ENCODE results near the gene DMGDH.

Gene DMGDH

DNA sequence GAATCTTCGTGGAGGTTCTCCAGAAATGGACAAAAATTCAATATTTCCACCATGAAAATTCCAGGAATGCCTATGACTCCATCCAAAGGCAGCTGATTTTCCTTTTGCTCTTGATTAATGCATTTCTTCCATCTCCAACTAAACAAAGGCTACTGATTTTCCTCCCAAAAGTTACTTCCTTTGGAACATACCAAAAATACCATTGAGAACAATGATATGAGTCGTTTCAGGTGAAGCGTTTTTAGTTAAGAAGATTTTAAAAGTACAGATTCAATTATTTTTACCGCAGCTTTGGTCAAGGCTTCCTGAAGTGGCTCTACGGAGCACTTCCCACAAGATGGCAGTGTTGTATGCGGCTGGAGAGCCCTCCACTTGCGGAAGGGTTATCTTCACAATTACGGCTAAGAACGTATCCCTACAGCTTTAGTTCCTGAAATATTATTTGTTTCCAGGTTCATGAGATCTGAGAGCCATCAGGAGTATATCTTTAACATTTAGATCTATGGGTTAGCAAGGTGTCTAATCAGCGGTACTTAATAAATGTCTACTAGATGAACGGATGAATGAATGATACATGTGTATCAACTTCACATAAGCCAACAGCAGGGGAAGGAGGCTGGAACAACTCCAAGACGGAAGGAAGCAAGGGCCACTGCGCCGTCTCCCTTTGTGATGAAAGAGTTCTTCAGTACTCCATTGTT, 48.5 kb downstream of the DMGDH start:
- DNase-seq (ENCODE audit: low read depth, low spot score), result no peak
- no peak overlapping the region for H3K27ac ChIP-seq

GRCh38 chr5:79014631-79015030, 54.8 kb downstream of the DMGDH start:
- H3K27ac ChIP-seq, result no peak overlapping the region
- no peak for DNase-seq (ENCODE audit: low read depth, low spot score)

- H3K27ac ChIP-seq, result no peak overlapping the region
- DNase-seq (ENCODE audit: low read depth, low spot score), result no peak
Measured at GRCh38 chr5:79011869-79012268, 57.6 kb downstream of the DMGDH start.

- no peak for DNase-seq (ENCODE audit: low read depth, low spot score)
- no peak overlapping the region for H3K27ac ChIP-seq
Measured at GRCh38 chr5:79011219-79011836, 58.1 kb downstream of the DMGDH start.

- no peak for DNase-seq (ENCODE audit: low read depth, low spot score)
- no peak overlapping the region for H3K27ac ChIP-seq
Measured at GRCh38 chr5:79008362-79008761, 61.1 kb downstream of the DMGDH start.

DNA sequence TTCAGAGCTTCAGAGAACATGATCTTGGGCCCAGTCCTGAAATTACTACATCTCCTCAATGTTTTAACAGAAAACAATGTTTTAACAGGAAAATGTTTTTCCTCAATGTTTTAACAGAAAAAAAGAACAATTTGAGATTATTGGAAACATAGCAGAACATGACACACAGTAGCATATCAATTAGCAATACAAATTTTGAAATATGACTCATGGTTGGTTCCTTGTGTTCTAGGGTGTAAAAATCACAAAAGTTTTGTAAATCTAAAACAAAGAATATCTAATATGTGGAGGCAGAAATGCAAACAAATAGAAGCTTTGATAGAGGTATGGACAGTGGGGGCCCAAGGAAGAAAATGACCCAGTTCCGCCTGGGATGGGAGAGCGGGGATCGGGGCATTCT, 61.6 kb downstream of the DMGDH start:
- H3K27ac ChIP-seq, result no peak overlapping the region
- no peak for DNase-seq (ENCODE audit: low read depth, low spot score)

GRCh38 chr5:79005936-79006631, 63.4 kb downstream of the DMGDH start:
- DNase-seq (ENCODE audit: low read depth, low spot score), result no peak

GRCh38 chr5:79005151-79005550, 64.3 kb downstream of the DMGDH start:
- H3K27ac ChIP-seq, result no peak overlapping the region
- no peak for DNase-seq (ENCODE audit: low read depth, low spot score)

More at GRCh38 chr5:79005936-79006631, 63.4 kb downstream of the DMGDH start:
- H3K27ac ChIP-seq, result no peak overlapping the region

- no peak overlapping the region for H3K27ac ChIP-seq
- no peak for DNase-seq (ENCODE audit: low read depth, low spot score)
Measured at GRCh38 chr5:79002374-79002773, 67.1 kb downstream of the DMGDH start.

GRCh38 chr5:79001471-79001870, 68.0 kb downstream of the DMGDH start:
- no peak for DNase-seq (ENCODE audit: low read depth, low spot score)
- no peak overlapping the region for H3K27ac ChIP-seq

DNA sequence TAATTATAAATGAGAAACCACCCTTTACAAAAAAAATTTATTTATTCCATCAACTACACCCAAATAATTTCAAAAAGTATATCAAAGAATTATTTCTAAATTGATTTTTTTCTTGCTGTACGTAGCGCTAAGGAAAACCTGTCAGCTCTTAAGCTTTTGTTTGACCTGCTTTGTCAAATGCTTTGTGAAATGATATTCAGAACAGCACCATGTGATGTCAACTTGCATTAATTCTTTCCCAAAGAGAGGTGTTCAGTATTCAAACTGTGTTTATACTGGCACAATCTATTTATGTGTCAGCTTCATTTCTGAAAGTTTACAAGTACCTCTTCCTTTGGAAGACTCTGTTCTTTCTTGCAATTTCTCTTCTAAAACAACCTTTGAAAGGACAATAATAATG, 72.4 kb downstream of the DMGDH start:
- no peak overlapping the region for H3K27ac ChIP-seq
- DNase-seq (ENCODE audit: low read depth, low spot score), result no peak

DNA sequence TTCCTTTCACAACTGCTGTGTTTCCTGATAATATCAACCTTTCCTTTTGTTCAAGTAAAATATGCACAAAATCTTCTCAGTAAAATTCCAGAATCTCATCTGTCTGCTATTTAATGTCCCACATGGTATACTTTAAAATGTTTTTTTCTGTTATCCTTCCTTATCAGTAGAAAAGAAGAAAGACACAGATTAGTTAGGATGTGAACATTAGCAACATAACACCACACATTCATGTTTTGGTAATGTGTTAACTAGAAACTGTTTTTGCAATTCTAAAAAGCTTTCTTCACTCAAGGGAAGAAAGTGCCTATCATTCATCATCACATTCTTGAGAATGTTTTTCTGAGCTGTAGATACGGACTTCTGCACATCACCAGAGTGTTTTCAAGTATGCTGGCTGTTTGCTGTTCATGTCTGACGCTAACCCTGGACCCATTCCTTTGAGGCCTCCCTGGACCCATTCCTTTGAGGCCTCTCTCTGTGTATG, 73.9 kb downstream of the DMGDH start:
- DNase-seq (ENCODE audit: low read depth, low spot score), result no peak
- no peak overlapping the region for H3K27ac ChIP-seq

- H3K27ac ChIP-seq, result no peak overlapping the region
- no peak for DNase-seq (ENCODE audit: low read depth, low spot score)
Measured at GRCh38 chr5:78993165-78993564, 76.3 kb downstream of the DMGDH start.

GRCh38 chr5:78992146-78992545, 77.3 kb downstream of the DMGDH start:
- no peak overlapping the region for H3K27ac ChIP-seq
- no peak for DNase-seq (ENCODE audit: low read depth, low spot score)

- no peak for DNase-seq (ENCODE audit: low read depth, low spot score)
- H3K27ac ChIP-seq, result no peak overlapping the region
Measured at GRCh38 chr5:78989080-78989479, 80.4 kb downstream of the DMGDH start.

GRCh38 chr5:78985725-78986223, 83.7 kb downstream of the DMGDH start:
- DNase-seq (ENCODE audit: low read depth, low spot score), result no peak
- peak overlapping the region; percentile 76 for H3K27ac ChIP-seq

DNA sequence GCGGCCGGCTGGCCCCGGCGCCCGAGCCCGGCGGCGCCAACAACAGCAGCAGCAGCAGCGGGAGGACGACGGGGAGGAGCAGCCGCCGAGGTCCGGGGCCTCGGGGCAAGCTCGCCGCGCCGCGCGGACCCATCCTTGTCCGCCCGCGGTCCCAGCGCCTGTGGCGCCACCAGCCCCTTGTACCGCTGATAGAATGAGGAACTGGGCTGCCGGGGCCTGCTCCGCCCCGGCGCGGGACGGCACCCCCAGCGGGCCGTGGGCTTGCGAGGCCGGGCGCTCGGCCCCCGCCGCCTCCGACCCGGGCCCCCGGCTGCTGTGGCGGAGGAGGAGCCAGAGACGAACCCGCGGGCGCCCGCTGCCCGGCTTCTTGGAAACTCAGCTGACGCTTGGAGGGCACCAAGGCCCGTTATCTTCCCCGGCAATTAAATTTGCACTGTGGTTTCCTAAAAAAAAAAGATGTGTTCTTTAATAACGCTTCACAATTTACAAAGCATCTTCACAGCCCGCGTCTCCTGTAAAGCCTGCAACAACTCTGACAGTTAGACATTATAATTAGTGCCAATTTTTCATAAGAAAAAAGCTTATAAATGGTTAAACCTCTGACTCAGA, 84.3 kb downstream of the DMGDH start, which contains the start of gene ARSB:
Gene ARSB, minus strand, starts transcription at position 195 of the 609 bp plus-strand sequence. Its CDS starts 62 bp downstream, at position 133.
- DNase-seq (ENCODE audit: low read depth, low spot score), result no peak
- H3K27ac ChIP-seq, result peak within 1 kb of the TSS; percentile 76

DNA sequence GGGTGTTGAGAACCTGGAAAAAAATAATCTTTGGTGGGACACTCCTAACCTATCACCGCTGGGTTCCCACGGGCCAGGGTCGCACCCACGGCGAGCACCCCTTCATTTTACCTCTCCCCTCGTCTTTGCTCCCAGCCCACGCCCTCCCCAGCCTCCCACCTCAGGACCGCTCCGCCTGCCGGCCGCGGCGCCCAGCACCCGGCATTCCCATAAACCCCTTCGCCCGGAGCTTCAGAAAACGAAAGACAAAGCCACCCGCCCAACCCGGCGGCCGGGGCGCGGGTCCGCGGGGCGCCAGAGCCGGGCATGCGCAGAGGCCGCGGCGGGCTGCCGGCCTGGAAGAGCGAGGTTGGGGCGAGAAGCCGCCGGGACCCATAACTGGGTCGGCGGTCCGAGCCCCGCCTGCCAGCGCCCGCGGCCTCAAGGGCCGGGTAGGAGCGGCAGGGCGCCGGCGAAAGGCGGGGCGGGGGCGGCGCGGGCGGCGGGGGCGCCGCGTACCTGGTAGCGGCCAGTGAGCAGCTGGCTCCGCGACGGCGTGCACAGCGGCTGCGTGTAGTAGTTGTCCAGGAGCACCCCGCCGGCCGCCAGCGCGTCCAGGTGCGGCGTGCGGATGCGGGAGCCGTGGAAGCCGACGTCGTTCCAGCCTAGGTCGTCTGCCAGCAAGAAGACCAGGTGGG, 84.9 kb downstream of the DMGDH start:
- DNase-seq (ENCODE audit: low read depth, low spot score), result no peak
- peak overlapping the region; percentile 76 for H3K27ac ChIP-seq

GRCh38 chr5:78983601-78984438, 85.7 kb downstream of the DMGDH start:
- no peak for DNase-seq (ENCODE audit: low read depth, low spot score)

More at GRCh38 chr5:78983601-78984438, 85.7 kb downstream of the DMGDH start:
- H3K27ac ChIP-seq, result peak overlapping the region; percentile 76
